22Rv1 (cell line): ENCODE results near the gene WDR64.

ENCODE experiments used
- CTCF ChIP-seq: fragments of 450-650 bp; IDR thresholded peaks from 2 replicates; pipeline ENCODE4 v1.5.1; 2017; ENCODE audit warnings: mild to moderate bottlenecking
- ZFX ChIP-seq: fragments of 450-650 bp; IDR thresholded peaks from 2 replicates; pipeline ENCODE4 v1.6.1; 2017; ENCODE audit warnings: antibody characterized with exemption, borderline replicate concordance

GRCh38 chr1:241682921-241683320 is 30.8 kb downstream of the WDR64 start:
- no peak for TF ChIP-seq CTCF
- TF ChIP-seq ZFX: no peak
